K562 (cell line): ENCODE measurements around the gene HSF2. TPM values are rescaled to one million over a fixed set of nuclear protein-coding genes. Genes with fewer than 3 reads are reported as not detected.

ENCODE experiments used
- ARNT ChIP-seq, 2 experiments: fragments of 450-650 bp; IDR thresholded peaks; 2 replicates each; pipeline ENCODE4 v1.6.1; 2016; ENCODE audit warnings: mild to moderate bottlenecking in 1 of 2
- BRF1 ChIP-seq: IDR thresholded peaks from 3 replicates; pipeline ENCODE4 v1.6.1; 2011; ENCODE audit warnings: borderline replicate concordance, mild to moderate bottlenecking; ENCODE audit not compliant: insufficient read length; ENCODE audit errors: extremely low read depth
- FOXK1 ChIP-seq: sonication (generic); formaldehyde crosslinking; IDR thresholded peaks from 2 replicates; pipeline ENCODE4 v1.8.0; 2022; ENCODE audit warnings: missing genetic modification reagents, mild to moderate bottlenecking, borderline replicate concordance
- NFXL1 ChIP-seq: fragments of 450-650 bp; formaldehyde crosslinking; IDR thresholded peaks from 2 replicates; pipeline ENCODE4 v1.4.0; 2021; ENCODE audit warnings: mild to moderate bottlenecking
- POLR2B ChIP-seq: fragments of 450-650 bp; IDR thresholded peaks from 2 replicates; pipeline ENCODE4 v1.6.1; 2018; ENCODE audit warnings: low read depth; ENCODE audit not compliant: partially characterized antibody
- PTTG1 ChIP-seq: fragments of 450-650 bp; IDR thresholded peaks from 2 replicates; pipeline ENCODE4 v1.6.1; 2016; ENCODE audit warnings: low read depth, mild to moderate bottlenecking, missing genetic modification characterization, missing compliant biosample characterization
- RAD21 ChIP-seq, 2 experiments: fragments of 250-450 bp in 1 of 2; fragments of 450-650 bp in 1 of 2; sonication (Bioruptor Pico) in 1 of 2; formaldehyde crosslinking in 1 of 2; IDR thresholded peaks in 1 of 2; conservative IDR thresholded peaks in 1 of 2; 2 replicates each; pipeline versions ENCODE4 v1.4.0 to v1.8.0; 2020 to 2022; ENCODE audit warnings: mild to moderate bottlenecking in 2 of 2, moderate library complexity in 1 of 2
- RBM17 ChIP-seq: fragments of 200-400 bp; formaldehyde crosslinking; IDR thresholded peaks from 2 replicates; pipeline ENCODE4 v1.6.1; 2017; ENCODE audit warnings: low read depth, mild to moderate bottlenecking, low read length, borderline replicate concordance
- SMAD2 ChIP-seq: fragments of 150-350 bp; IDR thresholded peaks from 2 replicates; pipeline ENCODE4 v1.6.1; 2014; ENCODE audit warnings: low read depth, mild to moderate bottlenecking, low read length
- SNRNP70 ChIP-seq: fragments of 200-400 bp; formaldehyde crosslinking; optimal IDR thresholded peaks from 2 replicates; pipeline ENCODE3; 2017; ENCODE audit warnings: low read depth, low read length
- SOX6 ChIP-seq: fragments of 450-650 bp; IDR thresholded peaks from 2 replicates; pipeline ENCODE4 v1.6.1; 2014; ENCODE audit warnings: mild to moderate bottlenecking
- THAP12 ChIP-seq: fragments of 250-450 bp; sonication (Bioruptor Pico); IDR thresholded peaks from 2 replicates; pipeline ENCODE4 v1.9.0; 2021; ENCODE audit warnings: mild to moderate bottlenecking, inconsistent platforms
- ZNF143 ChIP-seq: sonication (generic); formaldehyde crosslinking; IDR thresholded peaks from 2 replicates; pipeline ENCODE4 v1.9.0; 2022; ENCODE audit warnings: mild to moderate bottlenecking, missing genetic modification reagents
- ZNF274 ChIP-seq: IDR thresholded peaks from 2 replicates; pipeline ENCODE4 v1.6.1; 2011; ENCODE audit warnings: low read depth, mild to moderate bottlenecking, low read length, moderate library complexity, borderline replicate concordance
- ZNF592 ChIP-seq: fragments of 450-650 bp; IDR thresholded peaks from 2 replicates; pipeline ENCODE4 v1.6.1; 2017; ENCODE audit warnings: antibody characterized with exemption, mild to moderate bottlenecking
- polyA plus RNA-seq, 8 experiments: library from polyadenylated mRNA; depleted of rRNA in 4 of 8; stranded (reverse) in 5 of 8; unstranded in 3 of 8; fragments of >200 nt; fragmentation: Nextera tagmentation in 2 of 8; fragmentation: Illumina TruSeq in 1 of 8; extraction: Ambion mirVana in 2 of 8; extraction: Trizol in 1 of 8; gene quantifications; 2 replicates each; pipeline versions ENCODE4 v1.2.1 to v1.2.3, GENCODE V29; 2011 to 2014; ENCODE audit warnings: inconsistent platforms in 1 of 8, missing spikeins in 1 of 8
- total RNA-seq, 7 experiments: library from RNA; depleted of rRNA in 6 of 7; stranded (reverse); fragments of >200 nt in 6 of 7; fragmentation: Illumina TruSeq in 2 of 7; extraction: Trizol in 2 of 7; gene quantifications; 2 replicates each; pipeline versions ENCODE4 v1.2.1 to v1.2.3, GENCODE V29; 2011 to 2021; ENCODE audit warnings: low replicate concordance in 1 of 7
- TF ChIP-seq, protein P1 (sequence below), 2 experiments: fragments of 450-650 bp in 1 of 2; sonication (generic) in 1 of 2; formaldehyde crosslinking in 1 of 2; IDR thresholded peaks in 1 of 2; conservative IDR thresholded peaks in 1 of 2; 2 replicates each; pipeline versions ENCODE4 v1.6.1 to v1.8.1; 2016 to 2023; ENCODE audit warnings: mild to moderate bottlenecking in 2 of 2, moderate library complexity in 2 of 2, inconsistent platforms in 1 of 2, missing genetic modification reagents in 1 of 2

Gene HSF2
- total and polyA plus RNA-seq, 9 of the 15 experiments (the other 6 are each of a cell fraction or from before 2014, with no cell fraction given) = 19.1 to 73.1 (median 29.2) TPM

DNA sequence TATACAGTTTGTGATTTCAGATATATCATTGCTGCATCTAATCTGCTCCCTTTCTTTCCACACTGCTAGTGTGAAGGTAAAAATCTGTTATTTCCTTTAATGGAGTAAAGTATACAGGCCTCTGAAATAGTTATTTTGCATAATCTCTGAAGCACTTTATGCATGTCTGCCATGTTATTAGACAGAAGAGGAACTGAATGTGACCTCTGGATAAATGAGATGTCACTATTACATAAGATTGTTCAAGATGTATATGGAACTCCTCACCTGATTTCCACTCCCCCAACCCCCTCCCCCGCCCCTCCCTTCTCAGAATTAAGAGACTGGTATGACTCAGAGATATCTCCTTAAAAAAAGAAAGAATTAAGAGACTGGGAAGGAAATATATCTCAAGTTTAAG is 45.8 kb downstream of the HSF2 start (continued):
- TF ChIP-seq ZNF143 (CRISPR knock-in tag) (no peak), SOX6 (no peak), BRF1 (no peak), ZNF274 (no peak), FOXK1 (no peak), RAD21 (CRISPR knock-in tag; conservative IDR thresholded peaks at IDR 0.05 in 1 of 2, IDR thresholded peaks at IDR 0.05 in 1 of 2) (no peak), NFXL1 (no peak), RBM17 (no peak), SNRNP70 (no peak), ARNT (IDR thresholded peaks at IDR 0.05) (no peak), SMAD2 (no peak), PTTG1 (no peak), ZNF592 (no peak), THAP12 (CRISPR knock-in tag) (no peak), POLR2B (no peak)
- TF ChIP-seq, protein P1, sequence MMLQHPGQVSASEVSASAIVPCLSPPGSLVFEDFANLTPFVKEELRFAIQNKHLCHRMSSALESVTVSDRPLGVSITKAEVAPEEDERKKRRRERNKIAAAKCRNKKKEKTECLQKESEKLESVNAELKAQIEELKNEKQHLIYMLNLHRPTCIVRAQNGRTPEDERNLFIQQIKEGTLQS (IDR thresholded peaks at IDR 0.05) = no peak
- TF ChIP-seq, protein P1 (CRISPR knock-in tag; conservative IDR thresholded peaks at IDR 0.05) = no peak
